Suprapubic skin (tissue), 3 donors: ENCODE data around the gene STK25.

Experiments
- POLR2A ChIP-seq, 2 donors: fragments of 450-650 bp; IDR thresholded peaks; one replicate each; pipeline ENCODE4 v1.6.1; 2017; ENCODE audit warnings: antibody characterized with exemption in 2 of 2, mild to moderate bottlenecking in 2 of 2, moderate library complexity in 2 of 2
- TF ChIP-seq, protein P1 (sequence below), 2 donors: fragments of 200-600 bp in 1 of 2; fragments of 450-650 bp in 1 of 2; sonication (generic) in 1 of 2; IDR thresholded peaks; one replicate each; pipeline ENCODE4 v1.5.1; 2016 to 2019; ENCODE audit warnings: antibody characterized with exemption in 2 of 2, mild to moderate bottlenecking in 1 of 2, moderate library complexity in 1 of 2

DNA sequence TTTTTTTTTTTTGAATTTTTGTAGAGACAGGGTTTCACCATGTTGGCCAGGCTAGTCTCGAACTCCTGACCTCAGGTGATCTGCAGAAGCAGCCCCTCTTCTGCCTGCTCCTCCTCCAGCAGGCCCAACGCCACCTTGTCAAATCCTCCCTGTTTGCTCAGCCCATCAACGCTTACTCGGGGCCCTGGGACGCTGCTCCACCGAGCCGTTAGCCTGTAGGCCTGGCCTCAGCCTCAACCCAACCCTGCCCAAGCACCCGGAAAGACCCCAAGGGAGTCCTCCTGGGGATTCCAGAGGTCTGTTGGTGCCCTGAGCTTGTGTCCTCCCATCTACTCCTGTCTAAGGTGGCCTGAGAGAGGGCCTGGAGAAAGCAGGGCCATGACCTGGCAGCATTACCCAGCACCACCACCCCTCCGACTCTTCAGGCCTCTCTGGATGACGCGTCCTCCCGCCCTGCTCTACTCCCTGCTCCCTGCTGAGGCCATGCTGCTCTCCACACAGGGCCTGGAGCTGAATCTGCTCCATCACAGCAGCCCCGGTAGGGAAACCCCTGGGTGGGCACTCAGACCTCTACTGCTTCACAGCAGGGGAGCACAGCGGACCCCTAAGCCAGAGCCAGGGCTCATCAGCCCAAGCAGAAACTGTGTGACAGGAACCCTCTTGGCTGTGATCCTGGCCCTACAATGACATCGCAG, 3.2 kb downstream of the STK25 start:
- TF ChIP-seq, protein P1, sequence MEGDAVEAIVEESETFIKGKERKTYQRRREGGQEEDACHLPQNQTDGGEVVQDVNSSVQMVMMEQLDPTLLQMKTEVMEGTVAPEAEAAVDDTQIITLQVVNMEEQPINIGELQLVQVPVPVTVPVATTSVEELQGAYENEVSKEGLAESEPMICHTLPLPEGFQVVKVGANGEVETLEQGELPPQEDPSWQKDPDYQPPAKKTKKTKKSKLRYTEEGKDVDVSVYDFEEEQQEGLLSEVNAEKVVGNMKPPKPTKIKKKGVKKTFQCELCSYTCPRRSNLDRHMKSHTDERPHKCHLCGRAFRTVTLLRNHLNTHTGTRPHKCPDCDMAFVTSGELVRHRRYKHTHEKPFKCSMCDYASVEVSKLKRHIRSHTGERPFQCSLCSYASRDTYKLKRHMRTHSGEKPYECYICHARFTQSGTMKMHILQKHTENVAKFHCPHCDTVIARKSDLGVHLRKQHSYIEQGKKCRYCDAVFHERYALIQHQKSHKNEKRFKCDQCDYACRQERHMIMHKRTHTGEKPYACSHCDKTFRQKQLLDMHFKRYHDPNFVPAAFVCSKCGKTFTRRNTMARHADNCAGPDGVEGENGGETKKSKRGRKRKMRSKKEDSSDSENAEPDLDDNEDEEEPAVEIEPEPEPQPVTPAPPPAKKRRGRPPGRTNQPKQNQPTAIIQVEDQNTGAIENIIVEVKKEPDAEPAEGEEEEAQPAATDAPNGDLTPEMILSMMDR (IDR thresholded peaks at IDR 0.05) = no peak
- no peak for TF ChIP-seq POLR2A (IDR thresholded peaks at IDR 0.05)
